Measurements from ENCODE around the gene BARHL2. TPM values are rescaled to one million over a fixed set of nuclear protein-coding genes. Genes with fewer than 3 reads are reported as not detected.

Gene BARHL2
- polyA plus RNA-seq, 1 donor (not counting 4 experiments of a cell fraction or from before 2014, with no cell fraction given) = not detected

GRCh38 chr1:90726986-90727480 lies 9.9 kb upstream of the BARHL2 start:
- no peak overlapping the region for H3K4me3 ChIP-seq (ENCODE audit: control insufficient read depth in 2 of 3, extremely low read depth in 1 of 3, insufficient read depth in 2 of 3, low read depth in 1 of 3, low read length in 3 of 3)
- TF ChIP-seq EZH2 (IDR thresholded peaks at IDR 0.05; ENCODE audit: low read length) (no peak), CTCF (optimal IDR thresholded peaks at IDR 0.05 in 1 of 3, IDR thresholded peaks at IDR 0.05 in 1 of 3, conservative IDR thresholded peaks at IDR 0.05 in 1 of 3; ENCODE audit: extremely low read depth in 1 of 3, insufficient read depth in 2 of 3, low read length in 3 of 3) (no peak)
- no peaks in the 10 kb centered on the region for H3K36me3 ChIP-seq (ENCODE audit: control insufficient read depth in 2 of 2, extremely low read depth in 1 of 2, insufficient read depth in 2 of 2, low read length in 2 of 2)
- no peak overlapping the region for H3K9ac ChIP-seq (ENCODE audit: control insufficient read depth, extremely low read depth, insufficient read depth, low read length)
- H4K20me1 ChIP-seq (ENCODE audit: control insufficient read depth, extremely low read depth, insufficient read depth, low read length) = peaks cover 6% of the 10 kb centered on the region
- dilution Hi-C loops (cut with MboI; ENCODE audit: extremely low pct_ligation_motif_present, low sequenced_read_pairs) = no loop called here
- peaks cover 2% of the 10 kb centered on the region for H3K9me1 ChIP-seq (ENCODE audit: control insufficient read depth, extremely low read depth, insufficient read depth, low read length)
- H3K27me3 ChIP-seq (ENCODE audit: control insufficient read depth, extremely low read depth, insufficient read depth, low read length) = peaks cover 99% of the 10 kb centered on the region
- FAIRE-seq (no peak), DNase-seq (ENCODE audit: low read depth, low spot score) (no peak)
- no peak overlapping the region for H3K27ac ChIP-seq (ENCODE audit: control insufficient read depth, insufficient read depth, low read length)
- peaks cover 9% of the 10 kb centered on the region for H3K4me1 ChIP-seq (ENCODE audit: control insufficient read depth, extremely low read depth, insufficient read depth, low read length)
- no peak overlapping the region for H3K4me2 ChIP-seq (ENCODE audit: control insufficient read depth, extremely low read depth, insufficient read depth, low read depth, low read length)
- no peaks in the 10 kb centered on the region for H3K79me2 ChIP-seq (ENCODE audit: control insufficient read depth, insufficient read depth, low read length)
- no peak overlapping the region for H2AFZ ChIP-seq (ENCODE audit: control insufficient read depth, low read length)
- H3K9me3 ChIP-seq (ENCODE audit: control insufficient read depth, low read depth, low read length) = peaks cover 9% of the 10 kb centered on the region

- H3K9me1 ChIP-seq (ENCODE audit: control insufficient read depth, extremely low read depth, insufficient read depth, low read length) = peaks cover 2% of the 10 kb centered on the region
- no peak overlapping the region for H2AFZ ChIP-seq (ENCODE audit: control insufficient read depth, low read length)
- H3K4me3 ChIP-seq (ENCODE audit: control insufficient read depth in 2 of 3, extremely low read depth in 1 of 3, insufficient read depth in 2 of 3, low read depth in 1 of 3, low read length in 3 of 3) = peak overlapping the region in 1 of 3 experiments; percentile 19
- H3K79me2 ChIP-seq (ENCODE audit: control insufficient read depth, insufficient read depth, low read length) = no peaks in the 10 kb centered on the region
- H3K36me3 ChIP-seq (ENCODE audit: control insufficient read depth in 2 of 2, extremely low read depth in 1 of 2, insufficient read depth in 2 of 2, low read length in 2 of 2) = no peaks in the 10 kb centered on the region
- peaks cover 94% of the 10 kb centered on the region for H3K27me3 ChIP-seq (ENCODE audit: control insufficient read depth, extremely low read depth, insufficient read depth, low read length)
- no peak for DNase-seq (ENCODE audit: low read depth, low spot score)
- FAIRE-seq = no peak
- H4K20me1 ChIP-seq (ENCODE audit: control insufficient read depth, extremely low read depth, insufficient read depth, low read length) = peaks cover 6% of the 10 kb centered on the region
- dilution Hi-C loops (cut with MboI; ENCODE audit: extremely low pct_ligation_motif_present, low sequenced_read_pairs) = no loop called here
- peaks cover 9% of the 10 kb centered on the region for H3K4me1 ChIP-seq (ENCODE audit: control insufficient read depth, extremely low read depth, insufficient read depth, low read length)
- no peak overlapping the region for H3K9ac ChIP-seq (ENCODE audit: control insufficient read depth, extremely low read depth, insufficient read depth, low read length)
- no peak overlapping the region for H3K27ac ChIP-seq (ENCODE audit: control insufficient read depth, insufficient read depth, low read length)
- H3K9me3 ChIP-seq (ENCODE audit: control insufficient read depth, low read depth, low read length) = peaks cover 9% of the 10 kb centered on the region
- H3K4me2 ChIP-seq (ENCODE audit: control insufficient read depth, extremely low read depth, insufficient read depth, low read depth, low read length) = peak overlapping the region; percentile 71
- TF ChIP-seq EZH2 (IDR thresholded peaks at IDR 0.05; ENCODE audit: low read length) (no peak), CTCF (optimal IDR thresholded peaks at IDR 0.05 in 1 of 3, IDR thresholded peaks at IDR 0.05 in 1 of 3, conservative IDR thresholded peaks at IDR 0.05 in 1 of 3; ENCODE audit: extremely low read depth in 1 of 3, insufficient read depth in 2 of 3, low read length in 3 of 3) (no peak)
Measured at GRCh38 chr1:90726425-90726985, 9.4 kb upstream of the BARHL2 start.

Measured in keratinocyte (primary cell).